ENCODE data around the gene STAP2.

Gene STAP2

GRCh38 chr19:4326215-4326836 is 12.3 kb downstream of the STAP2 start:
- DNase-seq, result no peak

DNA sequence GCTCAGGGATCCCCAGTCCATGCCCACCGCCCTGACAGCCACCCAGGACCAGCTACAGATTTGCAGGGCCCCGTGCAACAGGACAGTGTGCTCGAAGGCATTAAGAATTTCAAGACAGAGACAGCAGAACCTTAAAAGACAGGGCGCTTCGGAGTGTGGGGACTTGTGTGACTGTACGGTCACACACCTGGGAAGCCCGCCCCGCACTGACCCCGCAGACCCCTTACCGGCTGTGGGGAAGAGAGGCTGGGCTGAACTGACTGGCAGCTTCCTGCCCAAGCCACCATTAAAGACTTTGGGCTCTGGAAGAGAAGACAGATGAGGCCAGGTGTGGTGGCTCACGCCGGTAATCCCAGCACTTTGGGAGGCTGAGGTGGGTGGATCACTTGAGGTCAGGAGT is 14.4 kb downstream of the STAP2 start:
- DNase-seq, result no peak

GRCh38 chr19:4323692-4324091 is 14.9 kb downstream of the STAP2 start:
- DNase-seq, result no peak

DNA sequence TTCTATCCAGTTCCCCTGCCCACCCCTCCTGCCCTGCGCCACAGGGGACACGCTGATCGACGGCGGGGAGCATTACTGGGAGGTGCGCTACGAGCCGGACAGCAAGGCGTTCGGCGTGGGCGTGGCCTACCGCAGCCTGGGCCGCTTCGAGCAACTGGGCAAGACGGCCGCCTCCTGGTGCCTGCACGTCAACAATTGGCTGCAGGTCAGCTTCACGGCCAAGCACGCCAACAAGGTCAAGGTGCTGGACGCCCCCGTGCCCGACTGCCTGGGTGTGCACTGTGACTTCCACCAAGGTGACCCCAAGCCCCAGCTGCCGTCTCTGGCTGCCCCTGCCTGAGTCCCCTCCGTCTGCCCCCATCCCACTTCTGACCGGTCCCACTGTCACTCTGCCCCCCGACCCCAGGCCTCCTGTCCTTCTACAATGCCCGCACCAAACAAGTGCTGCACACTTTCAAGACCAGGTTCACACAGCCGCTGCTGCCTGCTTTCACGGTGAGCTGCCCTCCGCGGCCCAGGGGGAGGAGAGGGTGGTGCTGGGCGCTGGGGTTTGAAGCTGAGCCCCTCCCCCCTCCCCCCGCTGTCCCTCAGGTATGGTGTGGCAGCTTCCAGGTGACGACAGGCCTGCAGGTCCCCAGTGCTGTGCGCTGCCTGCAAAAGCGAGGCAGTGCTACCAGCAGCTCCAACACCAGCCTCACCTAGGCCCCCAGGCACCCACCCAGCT is 15.5 kb downstream of the STAP2 start:
- no peak for DNase-seq

GRCh38 chr19:4320419-4320818 is 18.2 kb downstream of the STAP2 start:
- DNase-seq, result no peak

DNA sequence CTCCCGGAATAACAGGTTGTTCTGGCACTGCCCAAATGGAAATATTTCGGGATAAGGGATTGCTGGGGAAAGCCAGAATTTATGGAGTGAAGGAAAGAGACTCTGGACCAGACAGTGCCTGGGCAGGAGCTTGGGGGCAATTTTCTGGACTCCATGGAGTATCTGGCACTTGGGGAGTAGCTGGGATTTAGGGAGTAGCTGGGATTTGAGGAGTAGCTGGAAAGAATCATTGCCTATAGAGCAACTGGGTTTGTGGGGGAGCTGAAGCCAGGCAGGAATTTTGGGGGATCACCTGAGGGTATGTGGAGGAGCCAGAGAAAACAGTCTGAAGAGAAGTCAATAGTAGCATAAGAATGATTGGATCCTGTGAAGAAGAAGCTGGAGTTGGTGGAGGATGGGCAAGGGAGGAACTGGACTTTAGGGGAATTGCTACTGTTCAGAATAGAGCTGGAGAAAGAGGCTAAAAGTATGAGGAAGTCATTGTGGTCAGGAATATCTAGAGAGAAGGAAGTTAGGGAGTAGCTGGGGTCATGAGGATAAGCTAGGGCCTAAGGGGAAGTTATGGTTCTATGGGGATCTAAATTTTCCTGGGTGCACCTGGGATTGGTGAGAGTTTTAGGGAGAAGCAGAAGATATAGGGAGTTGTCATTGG is 19.4 kb downstream of the STAP2 start:
- DNase-seq, result no peak

GRCh38 chr19:4318460-4318859 is 20.2 kb downstream of the STAP2 start:
- no peak for DNase-seq

- no peak for DNase-seq
Observed at GRCh38 chr19:4316956-4317355, 21.7 kb downstream of the STAP2 start.

GRCh38 chr19:4313847-4314490 is 24.7 kb downstream of the STAP2 start:
- no peak for DNase-seq

DNA sequence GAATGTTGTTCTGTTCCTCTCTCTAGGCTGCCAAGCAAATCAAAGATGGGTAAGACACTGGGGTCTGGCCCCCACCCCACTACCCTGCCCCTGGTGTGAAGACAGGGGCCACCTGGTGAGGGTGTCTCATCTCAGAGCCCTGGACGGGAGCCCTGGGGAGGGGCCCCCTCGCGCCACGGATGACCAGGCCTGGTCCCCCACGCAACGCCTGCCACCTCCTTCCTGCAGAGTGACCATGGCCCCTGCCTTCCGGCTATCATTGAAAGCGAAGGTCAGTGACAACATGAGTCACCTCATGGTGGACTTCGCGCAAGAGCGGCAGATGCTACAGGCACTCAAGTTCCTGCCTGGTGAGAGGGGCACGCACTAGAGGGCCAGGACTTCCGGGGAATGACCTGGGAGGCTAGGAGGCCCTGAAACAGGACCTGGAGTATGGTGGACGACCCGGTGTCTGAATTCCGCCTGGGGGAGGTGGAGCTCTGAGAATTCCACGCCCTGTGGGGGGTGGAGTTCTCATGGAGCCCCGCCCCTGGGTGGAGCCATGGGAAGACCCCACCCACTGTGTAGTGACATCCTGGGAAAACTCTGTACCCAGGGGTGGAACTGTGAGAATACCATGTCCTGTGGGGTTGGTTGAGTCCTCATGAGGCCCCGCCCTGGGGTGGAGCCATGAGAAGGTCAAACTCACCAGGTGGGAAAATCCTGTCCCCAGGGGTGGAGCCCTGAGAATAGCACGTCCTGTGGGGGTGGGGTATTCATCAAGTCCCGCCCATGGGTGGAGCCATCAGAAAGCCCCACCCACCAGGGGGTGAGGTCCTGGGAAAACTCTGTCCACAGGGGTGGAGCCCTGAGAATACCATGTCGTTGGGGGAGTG is 28.1 kb downstream of the STAP2 start:
- no peak for DNase-seq

DNA sequence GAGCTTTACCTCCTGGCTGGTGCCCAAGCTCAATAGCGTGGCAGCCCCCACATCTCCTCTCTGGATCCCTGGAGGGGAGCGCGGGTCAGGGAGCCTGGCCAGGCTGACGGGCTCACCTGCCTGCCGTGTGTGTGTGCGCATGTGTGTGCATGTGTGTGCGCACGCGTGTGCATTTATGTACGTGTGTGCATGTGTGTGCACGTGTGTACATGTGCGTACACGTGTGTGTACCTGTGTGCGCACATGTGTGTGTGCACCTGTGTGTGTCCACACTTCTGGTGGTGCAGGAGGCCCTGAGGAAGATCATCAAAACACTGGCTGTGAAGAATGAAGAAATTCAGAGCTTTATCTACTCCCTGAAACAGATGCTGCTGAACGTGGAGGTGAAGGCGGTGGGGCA is 33.0 kb downstream of the STAP2 start:
- no peak for DNase-seq

DNA sequence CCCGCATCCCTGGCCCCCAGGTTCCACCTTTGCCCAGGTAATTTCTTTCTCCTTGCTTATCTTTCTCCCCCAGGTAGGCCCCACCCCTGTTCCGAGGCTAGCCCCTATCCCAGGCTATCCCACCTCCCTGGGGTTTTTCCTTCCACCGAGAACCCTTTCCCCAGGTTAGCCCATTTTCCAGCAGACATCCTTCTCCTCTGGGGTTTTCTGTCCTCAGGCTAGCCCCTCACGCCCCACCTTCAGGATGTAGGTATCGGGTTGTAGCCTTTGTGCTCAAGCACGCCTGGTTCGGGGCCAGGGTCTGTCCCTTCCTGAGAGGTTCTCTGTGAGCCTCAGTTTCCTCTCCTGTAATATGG is 33.4 kb downstream of the STAP2 start:
- DNase-seq, result no peak

- no peak for DNase-seq
Observed at GRCh38 chr19:4304538-4305256, 33.9 kb downstream of the STAP2 start, which contains the start of gene FSD1. TSS of gene FSD1 (plus strand) at chr19:4304598. CDS start at chr19:4304747, 149 bp downstream.

GRCh38 chr19:4303819-4304537 is 34.6 kb downstream of the STAP2 start:
- DNase-seq, result no peak

- DNase-seq, result no peak
Observed at GRCh38 chr19:4302243-4302640, 36.4 kb downstream of the STAP2 start, which contains the start of gene TMIGD2. TSS of gene TMIGD2 (minus strand) at chr19:4302389. CDS start at chr19:4302385, 4 bp downstream.

DNA sequence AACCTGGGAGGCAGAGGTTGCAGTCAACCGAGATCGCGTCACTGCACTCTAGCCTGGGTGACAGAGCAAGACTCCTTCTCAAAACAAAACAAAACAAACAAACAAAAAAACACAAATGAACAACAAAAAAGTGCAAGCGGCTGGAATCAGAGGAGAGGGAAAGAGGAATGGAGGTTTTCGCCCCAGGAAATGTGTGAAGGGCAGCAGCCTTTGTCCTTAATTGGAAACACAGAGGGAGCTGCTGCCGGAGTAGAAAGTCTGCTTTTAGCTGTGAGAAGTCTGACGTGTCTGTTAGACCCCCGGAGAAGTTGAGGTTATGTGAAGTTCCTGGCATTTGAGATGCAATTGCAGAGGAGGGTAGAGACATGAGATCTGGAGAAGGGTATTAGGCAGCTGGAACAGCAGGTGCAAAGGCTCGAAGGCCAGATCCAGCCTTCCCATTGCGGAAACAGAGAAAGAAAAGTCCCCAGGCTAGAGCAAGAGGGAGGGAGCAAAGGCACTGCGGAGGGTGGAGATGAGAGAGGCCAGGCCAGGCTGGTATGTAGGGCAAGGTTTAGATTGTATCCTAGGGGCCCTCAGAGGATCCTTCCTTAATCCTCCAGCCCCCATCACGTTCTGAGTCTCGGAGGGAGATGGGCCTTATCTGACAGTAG is 36.9 kb downstream of the STAP2 start:
- no peak for DNase-seq

DNA sequence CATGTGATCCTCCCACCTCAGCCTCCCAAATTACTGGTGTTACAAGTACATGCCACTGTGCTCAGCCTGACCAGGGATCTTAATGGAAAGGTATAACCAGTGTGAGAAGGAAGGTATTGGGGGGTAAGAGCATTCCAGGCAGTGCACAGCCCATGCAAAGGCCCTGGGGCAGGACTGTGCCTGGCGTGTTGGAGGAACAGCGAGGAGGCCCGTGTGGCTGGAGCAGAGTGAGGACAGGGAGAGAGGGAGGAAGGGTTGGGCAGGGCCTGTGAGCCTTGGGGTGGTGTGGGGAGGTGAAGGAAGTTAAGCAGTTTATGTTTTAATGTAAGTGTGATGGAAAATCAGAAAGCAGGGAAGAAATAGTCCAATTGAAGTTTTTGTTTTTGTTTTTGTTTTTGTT is 38.0 kb downstream of the STAP2 start:
- no peak for DNase-seq

GRCh38 chr19:4298810-4299550 is 39.6 kb downstream of the STAP2 start:
- DNase-seq, result no peak

- no peak for DNase-seq
Observed at GRCh38 chr19:4297901-4298809, 40.5 kb downstream of the STAP2 start.
